OCI-LY7 (cell line): Measurements from ENCODE around the gene SIGLEC6. TPM values are rescaled to one million over a fixed set of nuclear protein-coding genes. Genes with fewer than 3 reads are reported as not detected.

Source experiments
- BruUV-seq: library from RNA; stranded (reverse); fragments of 400-500 nt; replicated peaks from 2 replicates; lab custom pipeline; 2021; lab: Mats Ljungman, UMichigan
- CTCF ChIA-PET: fragments of 300-600 bp; sonication (Branson Sonifier 250); formaldehyde crosslinking; loops from one replicate; lab custom pipeline; 2022; ENCODE audit warnings: antibody characterized with exemption; ENCODE audit not compliant: unreplicated experiment; lab: Charles Lee
- POLR2A ChIA-PET: fragments of 300-600 bp; sonication (Branson Sonifier 250); formaldehyde crosslinking; loops from one replicate; lab custom pipeline; 2022; ENCODE audit warnings: antibody characterized with exemption; lab: Charles Lee
- DNase-seq: peaks from one replicate; pipeline ENCODE4 v3.0.0-alpha.2; 2015; ENCODE audit warnings: low spot score
- H2AFZ ChIP-seq: fragments of 200-600 bp; sonication (generic), shearing (Covaris generic); 2 replicates; pipeline ENCODE4 v1.6.1; 2014; ENCODE audit warnings: mild to moderate bottlenecking, antibody characterized with exemption, low read length, moderate library complexity
- H3K27ac ChIP-seq: fragments of 200-600 bp; sonication (generic); 2 replicates; pipeline ENCODE4 v1.5.1; 2014; ENCODE audit warnings: mixed run types, low read depth, mild to moderate bottlenecking, moderate library complexity, low read length, inconsistent platforms; ENCODE audit not compliant: poor library complexity, severe bottlenecking
- H3K36me3 ChIP-seq: fragments of 200-600 bp; sonication (generic); 2 replicates; pipeline ENCODE4 v1.6.1; 2014; ENCODE audit warnings: mild to moderate bottlenecking, antibody characterized with exemption, low read length, moderate library complexity, mixed read lengths; ENCODE audit not compliant: insufficient read depth
- H3K4me1 ChIP-seq: fragments of 200-600 bp; sonication (generic); 2 replicates; pipeline ENCODE4 v1.5.1; 2014; ENCODE audit warnings: mild to moderate bottlenecking, low read length; ENCODE audit not compliant: insufficient read depth, poor library complexity, severe bottlenecking
- H3K4me2 ChIP-seq: fragments of 200-600 bp; sonication (generic); 2 replicates; pipeline ENCODE4 v1.6.1; 2014; ENCODE audit warnings: mild to moderate bottlenecking, low read length
- H3K4me3 ChIP-seq: fragments of 200-600 bp; sonication (generic); 2 replicates; pipeline ENCODE4 v1.5.1; 2014; ENCODE audit warnings: mild to moderate bottlenecking, low read depth, low read length; ENCODE audit not compliant: poor library complexity, severe bottlenecking
- H3K79me2 ChIP-seq: fragments of 200-600 bp; sonication (generic); 2 replicates; pipeline ENCODE4 v1.6.1; 2016; ENCODE audit warnings: low read depth, mild to moderate bottlenecking, low read length, moderate library complexity, mixed read lengths; ENCODE audit not compliant: insufficient read depth
- H3K9me2 ChIP-seq: fragments of 200-600 bp; sonication (generic); 2 replicates; pipeline ENCODE4 v1.6.1; 2016; ENCODE audit warnings: mild to moderate bottlenecking, low read length, mixed read lengths; ENCODE audit not compliant: insufficient read depth
- H3K9me3 ChIP-seq: fragments of 200-600 bp; sonication (generic); 2 replicates; pipeline ENCODE4 v1.6.1; 2014; ENCODE audit warnings: mild to moderate bottlenecking, mixed run types, low read length, mixed read lengths
- H4K20me1 ChIP-seq: fragments of 200-600 bp; sonication (generic); 2 replicates; pipeline ENCODE4 v1.6.1; 2014; ENCODE audit warnings: mild to moderate bottlenecking, antibody characterized with exemption, low read length, moderate library complexity, mixed read lengths; ENCODE audit not compliant: insufficient read depth
- CTCF ChIP-seq: fragments of 200-600 bp; sonication (generic); conservative IDR thresholded peaks from 2 replicates; pipeline ENCODE4 v1.5.1; 2014; ENCODE audit warnings: mild to moderate bottlenecking, antibody characterized with exemption, low read length, moderate library complexity, mixed read lengths
- EZH2phosphoT487 ChIP-seq: fragments of 200-600 bp; sonication (generic); IDR thresholded peaks from 2 replicates; pipeline ENCODE4 v1.6.1; 2018; ENCODE audit warnings: low read depth, borderline replicate concordance, mild to moderate bottlenecking, mixed run types, antibody characterized with exemption, low read length, moderate library complexity, mixed read lengths
- intact Hi-C: fragments of 100-400 bp; cut with micrococcal nuclease; formaldehyde crosslinking; loops from one replicate; pipeline ENCODE4 v1.10.0; 2022; ENCODE audit not compliant: unreplicated experiment
- total RNA-seq, 2 experiments: library from RNA; depleted of rRNA in 1 of 2; stranded (reverse); fragments of >200 nt in 1 of 2; shearing (Covaris generic) in 1 of 2; gene quantifications; 2 replicates each; pipeline ENCODE4 v1.2.3, GENCODE V29; 2014 to 2022

SIGLEC6 gene
- total RNA-seq, 2 experiments from 2014 or later: not detected

GRCh38 chr19:51547397-51548212 is 16.1 kb upstream of the SIGLEC6 start:
- Histone ChIP-seq H2AFZ (no peak overlapping the region), H3K4me1 (peaks cover 6% of the 10 kb centered on the region), H3K36me3 (no peaks in the 10 kb centered on the region), H3K27ac (no peak overlapping the region), H3K9me3 (no peaks in the 10 kb centered on the region), H3K79me2 (no peaks in the 10 kb centered on the region), H3K9me2 (no peaks in the 10 kb centered on the region), H4K20me1 (no peaks in the 10 kb centered on the region), H3K4me2 (no peak overlapping the region), H3K4me3 (no peak overlapping the region)
- intact Hi-C loops: no loop called here
- TF ChIP-seq CTCF (no peak), EZH2phosphoT487 (no peak)
- no TSS peak for BruUV-seq
- POLR2A ChIA-PET: interaction anchor here (1.1 kb wide), 1 partner anchor 130 kb away, joined by 3 read pairs; the partner anchor contains the start of gene SIGLEC10
- DNase-seq: no peak
- CTCF ChIA-PET: no interaction called here

DNA sequence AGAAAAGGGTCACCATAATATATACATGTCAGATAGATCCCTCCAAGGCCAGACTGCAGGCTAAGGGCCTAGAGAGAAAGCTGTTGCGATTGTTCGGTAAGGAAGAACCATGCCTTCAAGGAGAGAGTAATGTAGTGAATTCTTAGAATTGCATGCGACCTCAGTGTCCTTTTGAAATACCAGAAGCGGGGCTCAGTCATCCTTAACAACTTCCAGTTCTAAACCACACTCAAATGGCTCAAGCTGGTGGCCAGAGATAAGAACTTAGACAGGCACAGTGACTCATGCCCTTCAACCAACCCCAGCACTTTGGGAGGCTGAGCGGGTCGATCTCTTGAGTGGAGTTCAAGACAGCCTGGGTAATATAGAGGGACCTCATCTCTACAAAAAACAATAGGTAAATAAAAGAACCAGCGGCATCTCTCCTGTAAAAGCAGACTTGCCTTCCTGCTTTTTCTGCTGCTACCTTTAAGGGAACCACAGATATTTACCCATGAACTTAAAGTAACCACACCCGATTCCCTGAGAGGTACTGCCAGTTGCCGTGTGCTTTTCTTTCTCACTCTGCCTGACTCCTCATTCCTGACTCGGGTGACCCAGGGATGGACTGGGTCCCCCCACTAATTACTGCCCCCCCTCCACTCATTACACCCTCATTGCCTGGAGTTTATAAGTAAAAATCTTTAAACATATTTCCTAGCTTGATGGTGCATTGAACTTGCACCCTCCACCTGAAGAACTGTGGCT is 15.4 kb upstream of the SIGLEC6 start:
- Histone ChIP-seq H3K27ac (no peak overlapping the region), H3K4me3 (no peak overlapping the region), H3K4me2 (no peak overlapping the region), H3K4me1 (peaks cover 6% of the 10 kb centered on the region), H2AFZ (no peak overlapping the region), H4K20me1 (no peaks in the 10 kb centered on the region), H3K9me3 (no peaks in the 10 kb centered on the region), H3K9me2 (no peaks in the 10 kb centered on the region), H3K79me2 (no peaks in the 10 kb centered on the region), H3K36me3 (no peaks in the 10 kb centered on the region)
- intact Hi-C loops: no loop called here
- no TSS peak for BruUV-seq
- CTCF ChIA-PET: no interaction called here
- no peak for DNase-seq
- POLR2A ChIA-PET: no interaction called here
- TF ChIP-seq CTCF (no peak), EZH2phosphoT487 (no peak)
